HepG2 (cell line): Measurements from ENCODE around the gene COG8. TPM values are rescaled to one million over a fixed set of nuclear protein-coding genes. Genes with fewer than 3 reads are reported as not detected.

Source experiments
- ATRX ChIP-seq: sonication (generic); formaldehyde crosslinking; IDR thresholded peaks from 2 replicates; pipeline ENCODE4 v1.4.0; 2020; ENCODE audit warnings: missing genetic modification reagents, borderline replicate concordance
- CBX1 ChIP-seq: IDR thresholded peaks from one replicate; pipeline ENCODE4 v1.6.1; 2016; ENCODE audit warnings: antibody characterized with exemption, low read depth
- CREB1 ChIP-seq, 2 experiments: fragments of 450-650 bp in 1 of 2; IDR thresholded peaks; 2 replicates each; pipeline ENCODE4 v1.6.1; 2016 to 2017; ENCODE audit warnings: control low read depth in 1 of 2, mild to moderate bottlenecking in 1 of 2, missing compliant biosample characterization in 1 of 2, missing genetic modification characterization in 1 of 2
- EZH2 ChIP-seq: conservative IDR thresholded peaks from 2 replicates; pipeline ENCODE4 v1.6.1; 2012; ENCODE audit warnings: mild to moderate bottlenecking, low read depth, low read length, moderate library complexity
- HNF4A ChIP-seq: sonication (generic); formaldehyde crosslinking; IDR thresholded peaks from 2 replicates; pipeline ENCODE4 v1.4.0; 2020; ENCODE audit warnings: missing genetic modification reagents
- KAT2B ChIP-seq: fragments of 150-350 bp; IDR thresholded peaks from 2 replicates; pipeline ENCODE4 v1.6.1; 2014; ENCODE audit warnings: low read depth, low read length, borderline replicate concordance
- KDM1A ChIP-seq: IDR thresholded peaks from 2 replicates; pipeline ENCODE4 v1.6.1; 2016; ENCODE audit warnings: missing compliant biosample characterization
- KDM3A ChIP-seq: IDR thresholded peaks from 2 replicates; pipeline ENCODE4 v1.6.1; 2018; ENCODE audit warnings: low read depth, missing compliant biosample characterization
- KDM6A ChIP-seq: IDR thresholded peaks from 2 replicates; pipeline ENCODE4 v1.6.1; 2016; ENCODE audit warnings: low read depth
- NR2F2 ChIP-seq: IDR thresholded peaks from 2 replicates; pipeline ENCODE4 v1.6.1; 2012; ENCODE audit warnings: low read depth, inconsistent platforms, borderline replicate concordance
- NRL ChIP-seq: sonication (generic); formaldehyde crosslinking; IDR thresholded peaks from 2 replicates; pipeline ENCODE4 v1.5.0; 2020; ENCODE audit warnings: missing genetic modification reagents, mild to moderate bottlenecking, moderate library complexity, borderline replicate concordance
- ONECUT2 ChIP-seq: sonication (generic); formaldehyde crosslinking; IDR thresholded peaks from 2 replicates; pipeline ENCODE4 v1.4.0; 2020; ENCODE audit warnings: missing genetic modification reagents
- RELA ChIP-seq: sonication (generic); formaldehyde crosslinking; IDR thresholded peaks from 2 replicates; pipeline ENCODE4 v1.4.0; 2020; ENCODE audit warnings: missing genetic modification reagents
- SRSF9 ChIP-seq: fragments of 200-400 bp; formaldehyde crosslinking; IDR thresholded peaks from 2 replicates; pipeline ENCODE4 v1.6.1; 2018; ENCODE audit warnings: borderline replicate concordance, mild to moderate bottlenecking, low read depth, low read length; ENCODE audit not compliant: insufficient read depth, poor library complexity, severe bottlenecking
- ZFP36L2 ChIP-seq: sonication (generic); formaldehyde crosslinking; IDR thresholded peaks from 2 replicates; pipeline ENCODE4 v1.4.0; 2020; ENCODE audit warnings: missing genetic modification reagents
- ZNF263 ChIP-seq: sonication (generic); formaldehyde crosslinking; IDR thresholded peaks from 2 replicates; pipeline ENCODE4 v1.4.0; 2020; ENCODE audit warnings: missing genetic modification reagents
- ZNF317 ChIP-seq: sonication (generic); formaldehyde crosslinking; IDR thresholded peaks from 2 replicates; pipeline ENCODE4 v1.5.0; 2020; ENCODE audit warnings: mild to moderate bottlenecking, missing genetic modification reagents
- ZNF331 ChIP-seq: sonication (generic); formaldehyde crosslinking; IDR thresholded peaks from 2 replicates; pipeline ENCODE4 v1.4.0; 2020; ENCODE audit warnings: missing genetic modification reagents
- ZNF749 ChIP-seq: sonication (generic); formaldehyde crosslinking; IDR thresholded peaks from 2 replicates; pipeline ENCODE4 v1.8.0; 2022; ENCODE audit warnings: mild to moderate bottlenecking, missing genetic modification reagents, moderate library complexity, borderline replicate concordance
- polyA plus RNA-seq, 8 experiments: library from polyadenylated mRNA; depleted of rRNA in 3 of 8; stranded (reverse) in 7 of 8; unstranded in 1 of 8; fragments of >200 nt; fragmentation: Illumina TruSeq in 4 of 8; extraction: Trizol in 4 of 8; gene quantifications; 2 replicates each; pipeline versions ENCODE4 v1.2.1 to v1.2.3, GENCODE V29; 2011 to 2016; ENCODE audit warnings: low read depth in 4 of 8, missing spikeins in 1 of 8, mixed read lengths in 1 of 8; ENCODE audit not compliant: insufficient read depth in 1 of 8
- total RNA-seq, 5 experiments: library from RNA; depleted of rRNA; stranded (reverse); fragments of >200 nt; fragmentation: Illumina TruSeq; extraction: Trizol; gene quantifications; 2 replicates each; pipeline ENCODE4 v1.2.3, GENCODE V29; 2016; ENCODE audit warnings: low read depth in 1 of 5
- TF ChIP-seq, protein P1 (sequence below): sonication (generic); formaldehyde crosslinking; IDR thresholded peaks from 2 replicates; pipeline ENCODE4 v1.9.0; 2022; ENCODE audit warnings: missing genetic modification reagents, mild to moderate bottlenecking, borderline replicate concordance
- TF ChIP-seq, protein P2 (sequence below): sonication (generic); formaldehyde crosslinking; conservative IDR thresholded peaks from 2 replicates; pipeline ENCODE4 v1.8.1; 2023; ENCODE audit warnings: missing genetic modification reagents
- TF ChIP-seq, protein P3 (sequence below): sonication (generic); formaldehyde crosslinking; IDR thresholded peaks from 2 replicates; pipeline ENCODE4 v1.4.0; 2020; ENCODE audit warnings: mild to moderate bottlenecking, missing genetic modification reagents

COG8 gene
- total and polyA plus RNA-seq, 2 of the 13 experiments (the other 11 are each of a cell fraction or from before 2014, with no cell fraction given), result 45.5 to 52.1 TPM

- TF ChIP-seq ATRX (no peak), ZNF749 (CRISPR knock-in tag) (no peak), KDM1A (CRISPR knock-in tag) (no peak), CBX1 (no peak), HNF4A (no peak), SRSF9 (no peak), KAT2B (no peak), ZNF317 (CRISPR knock-in tag) (no peak), ZFP36L2 (CRISPR knock-in tag) (no peak), ONECUT2 (no peak), KDM6A (CRISPR knock-in tag) (no peak), ZNF331 (no peak), KDM3A (no peak), NR2F2 (no peak), EZH2 (no peak), ZNF263 (CRISPR knock-in tag) (no peak), NRL (peak; percentile 80), RELA (CRISPR knock-in tag) (no peak), CREB1 (IDR thresholded peaks at IDR 0.05) (no peak), CREB1 (CRISPR knock-in tag; IDR thresholded peaks at IDR 0.05) (no peak)
- TF ChIP-seq, protein P1, sequence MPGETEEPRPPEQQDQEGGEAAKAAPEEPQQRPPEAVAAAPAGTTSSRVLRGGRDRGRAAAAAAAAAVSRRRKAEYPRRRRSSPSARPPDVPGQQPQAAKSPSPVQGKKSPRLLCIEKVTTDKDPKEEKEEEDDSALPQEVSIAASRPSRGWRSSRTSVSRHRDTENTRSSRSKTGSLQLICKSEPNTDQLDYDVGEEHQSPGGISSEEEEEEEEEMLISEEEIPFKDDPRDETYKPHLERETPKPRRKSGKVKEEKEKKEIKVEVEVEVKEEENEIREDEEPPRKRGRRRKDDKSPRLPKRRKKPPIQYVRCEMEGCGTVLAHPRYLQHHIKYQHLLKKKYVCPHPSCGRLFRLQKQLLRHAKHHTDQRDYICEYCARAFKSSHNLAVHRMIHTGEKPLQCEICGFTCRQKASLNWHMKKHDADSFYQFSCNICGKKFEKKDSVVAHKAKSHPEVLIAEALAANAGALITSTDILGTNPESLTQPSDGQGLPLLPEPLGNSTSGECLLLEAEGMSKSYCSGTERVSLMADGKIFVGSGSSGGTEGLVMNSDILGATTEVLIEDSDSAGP, result no peak
- TF ChIP-seq, protein P2, sequence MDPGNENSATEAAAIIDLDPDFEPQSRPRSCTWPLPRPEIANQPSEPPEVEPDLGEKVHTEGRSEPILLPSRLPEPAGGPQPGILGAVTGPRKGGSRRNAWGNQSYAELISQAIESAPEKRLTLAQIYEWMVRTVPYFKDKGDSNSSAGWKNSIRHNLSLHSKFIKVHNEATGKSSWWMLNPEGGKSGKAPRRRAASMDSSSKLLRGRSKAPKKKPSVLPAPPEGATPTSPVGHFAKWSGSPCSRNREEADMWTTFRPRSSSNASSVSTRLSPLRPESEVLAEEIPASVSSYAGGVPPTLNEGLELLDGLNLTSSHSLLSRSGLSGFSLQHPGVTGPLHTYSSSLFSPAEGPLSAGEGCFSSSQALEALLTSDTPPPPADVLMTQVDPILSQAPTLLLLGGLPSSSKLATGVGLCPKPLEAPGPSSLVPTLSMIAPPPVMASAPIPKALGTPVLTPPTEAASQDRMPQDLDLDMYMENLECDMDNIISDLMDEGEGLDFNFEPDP (CRISPR knock-in tag), result 0 out of 2 replicates have a peak, but pooled peaks have one; percentile 97
- TF ChIP-seq, protein P3, sequence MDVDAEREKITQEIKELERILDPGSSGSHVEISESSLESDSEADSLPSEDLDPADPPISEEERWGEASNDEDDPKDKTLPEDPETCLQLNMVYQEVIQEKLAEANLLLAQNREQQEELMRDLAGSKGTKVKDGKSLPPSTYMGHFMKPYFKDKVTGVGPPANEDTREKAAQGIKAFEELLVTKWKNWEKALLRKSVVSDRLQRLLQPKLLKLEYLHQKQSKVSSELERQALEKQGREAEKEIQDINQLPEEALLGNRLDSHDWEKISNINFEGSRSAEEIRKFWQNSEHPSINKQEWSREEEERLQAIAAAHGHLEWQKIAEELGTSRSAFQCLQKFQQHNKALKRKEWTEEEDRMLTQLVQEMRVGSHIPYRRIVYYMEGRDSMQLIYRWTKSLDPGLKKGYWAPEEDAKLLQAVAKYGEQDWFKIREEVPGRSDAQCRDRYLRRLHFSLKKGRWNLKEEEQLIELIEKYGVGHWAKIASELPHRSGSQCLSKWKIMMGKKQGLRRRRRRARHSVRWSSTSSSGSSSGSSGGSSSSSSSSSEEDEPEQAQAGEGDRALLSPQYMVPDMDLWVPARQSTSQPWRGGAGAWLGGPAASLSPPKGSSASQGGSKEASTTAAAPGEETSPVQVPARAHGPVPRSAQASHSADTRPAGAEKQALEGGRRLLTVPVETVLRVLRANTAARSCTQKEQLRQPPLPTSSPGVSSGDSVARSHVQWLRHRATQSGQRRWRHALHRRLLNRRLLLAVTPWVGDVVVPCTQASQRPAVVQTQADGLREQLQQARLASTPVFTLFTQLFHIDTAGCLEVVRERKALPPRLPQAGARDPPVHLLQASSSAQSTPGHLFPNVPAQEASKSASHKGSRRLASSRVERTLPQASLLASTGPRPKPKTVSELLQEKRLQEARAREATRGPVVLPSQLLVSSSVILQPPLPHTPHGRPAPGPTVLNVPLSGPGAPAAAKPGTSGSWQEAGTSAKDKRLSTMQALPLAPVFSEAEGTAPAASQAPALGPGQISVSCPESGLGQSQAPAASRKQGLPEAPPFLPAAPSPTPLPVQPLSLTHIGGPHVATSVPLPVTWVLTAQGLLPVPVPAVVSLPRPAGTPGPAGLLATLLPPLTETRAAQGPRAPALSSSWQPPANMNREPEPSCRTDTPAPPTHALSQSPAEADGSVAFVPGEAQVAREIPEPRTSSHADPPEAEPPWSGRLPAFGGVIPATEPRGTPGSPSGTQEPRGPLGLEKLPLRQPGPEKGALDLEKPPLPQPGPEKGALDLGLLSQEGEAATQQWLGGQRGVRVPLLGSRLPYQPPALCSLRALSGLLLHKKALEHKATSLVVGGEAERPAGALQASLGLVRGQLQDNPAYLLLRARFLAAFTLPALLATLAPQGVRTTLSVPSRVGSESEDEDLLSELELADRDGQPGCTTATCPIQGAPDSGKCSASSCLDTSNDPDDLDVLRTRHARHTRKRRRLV (CRISPR knock-in tag), result no peak
Measured at GRCh38 chr16:69329369-69330285, 9.7 kb downstream of the COG8 start (continued).
